Nephron (organoid): ENCODE results near the gene TMEM106C.

ENCODE experiments used
- H3K27ac Mint-ChIP-seq, 3 experiments: 2 replicates each; pipeline ENCODE4 v1.8.0; 2020; ENCODE audit warnings: mixed read lengths in 3 of 3, mild to moderate bottlenecking in 2 of 3, moderate library complexity in 1 of 3
- H3K27me3 Mint-ChIP-seq: 2 replicates; pipeline ENCODE4 v1.8.0; 2021; ENCODE audit warnings: low read depth, mild to moderate bottlenecking, moderate library complexity, mixed read lengths
- H3K36me3 Mint-ChIP-seq: 2 replicates; pipeline ENCODE4 v1.8.0; 2020; ENCODE audit warnings: low read depth, mixed read lengths
- H3K4me1 Mint-ChIP-seq: 2 replicates; pipeline ENCODE4 v1.8.0; 2020; ENCODE audit warnings: mixed read lengths
- H3K4me3 Mint-ChIP-seq, 3 experiments: 2 replicates each; pipeline ENCODE4 v1.8.0; 2020; ENCODE audit warnings: mild to moderate bottlenecking in 3 of 3, mixed read lengths in 3 of 3, moderate library complexity in 2 of 3
- H3K9me3 Mint-ChIP-seq: 2 replicates; pipeline ENCODE4 v1.8.0; 2020; ENCODE audit warnings: mixed read lengths
- CTCF ChIP-seq, 3 experiments: fragments of 200-600 bp; sonication (generic); IDR thresholded peaks; one replicate each; pipeline ENCODE4 v1.5.0; 2021; ENCODE audit warnings: antibody characterized with exemption in 3 of 3; ENCODE audit not compliant: unreplicated experiment in 3 of 3

Gene TMEM106C

GRCh38 chr12:47931187-47931586 lies 32.2 kb upstream of the TMEM106C start:
- no peaks in the 10 kb centered on the region for H3K9me3 Mint-ChIP-seq
- no peak overlapping the region for H3K27ac Mint-ChIP-seq
- no peak for TF ChIP-seq CTCF (IDR thresholded peaks at IDR 0.05; ENCODE audit: unreplicated experiment in 3 of 3)
- peaks cover 18% of the 10 kb centered on the region for H3K4me1 Mint-ChIP-seq
- peaks cover 10% of the 10 kb centered on the region for H3K27me3 Mint-ChIP-seq
- H3K4me3 Mint-ChIP-seq: no peak overlapping the region
- no peaks in the 10 kb centered on the region for H3K36me3 Mint-ChIP-seq

- H3K4me1 Mint-ChIP-seq: peaks cover 23% of the 10 kb centered on the region
- peak overlapping the region in 2 of 3 experiments; percentile 31 to 57 for H3K27ac Mint-ChIP-seq
- TF ChIP-seq CTCF (IDR thresholded peaks at IDR 0.05; ENCODE audit: unreplicated experiment in 3 of 3): no peak
- peaks cover 12% of the 10 kb centered on the region for H3K27me3 Mint-ChIP-seq
- H3K36me3 Mint-ChIP-seq: no peaks in the 10 kb centered on the region
- H3K4me3 Mint-ChIP-seq: no peak overlapping the region
- no peaks in the 10 kb centered on the region for H3K9me3 Mint-ChIP-seq
These were observed 28.2 kb upstream of the TMEM106C start for GRCh38 chr12:47935184-47935583.

- no peak overlapping the region for H3K4me3 Mint-ChIP-seq
- TF ChIP-seq CTCF (IDR thresholded peaks at IDR 0.05; ENCODE audit: unreplicated experiment in 3 of 3): no peak
- H3K27ac Mint-ChIP-seq: no peak overlapping the region
- H3K36me3 Mint-ChIP-seq: no peaks in the 10 kb centered on the region
- H3K4me1 Mint-ChIP-seq: peaks cover 38% of the 10 kb centered on the region
- H3K9me3 Mint-ChIP-seq: no peaks in the 10 kb centered on the region
- peaks cover 5% of the 10 kb centered on the region for H3K27me3 Mint-ChIP-seq
These were observed 25.3 kb upstream of the TMEM106C start for GRCh38 chr12:47938093-47938492.

- Mint-ChIP-seq H3K27me3 (peaks cover 5% of the 10 kb centered on the region), H3K27ac (no peak overlapping the region), H3K4me1 (peaks cover 42% of the 10 kb centered on the region)
These were observed 24.8 kb upstream of the TMEM106C start for GRCh38 chr12:47938594-47938993.

GRCh38 chr12:47939009-47939601 lies 24.3 kb upstream of the TMEM106C start:
- Mint-ChIP-seq H3K4me3 (no peak overlapping the region), H3K27me3 (peaks cover 5% of the 10 kb centered on the region), H3K4me1 (peaks cover 44% of the 10 kb centered on the region), H3K36me3 (no peaks in the 10 kb centered on the region), H3K9me3 (no peaks in the 10 kb centered on the region), H3K27ac (no peak overlapping the region)
- no peak for TF ChIP-seq CTCF (IDR thresholded peaks at IDR 0.05; ENCODE audit: unreplicated experiment in 3 of 3)

More at GRCh38 chr12:47938594-47938993, 24.8 kb upstream of the TMEM106C start:
- no peak overlapping the region for H3K4me3 Mint-ChIP-seq
- TF ChIP-seq CTCF (IDR thresholded peaks at IDR 0.05; ENCODE audit: unreplicated experiment in 3 of 3): no peak
- H3K36me3 Mint-ChIP-seq: no peaks in the 10 kb centered on the region
- no peaks in the 10 kb centered on the region for H3K9me3 Mint-ChIP-seq

GRCh38 chr12:47940773-47941474 lies 22.5 kb upstream of the TMEM106C start:
- H3K9me3 Mint-ChIP-seq: no peaks in the 10 kb centered on the region
- peak overlapping the region in 2 of 3 experiments; percentile 14 to 32 for H3K4me3 Mint-ChIP-seq
- H3K36me3 Mint-ChIP-seq: no peaks in the 10 kb centered on the region
- H3K4me1 Mint-ChIP-seq: peaks cover 34% of the 10 kb centered on the region
- H3K27me3 Mint-ChIP-seq: peaks cover 5% of the 10 kb centered on the region
- TF ChIP-seq CTCF (IDR thresholded peaks at IDR 0.05; ENCODE audit: unreplicated experiment in 3 of 3): no peak
- peak overlapping the region; percentile 64 to 86 (median 74) for H3K27ac Mint-ChIP-seq
